HCT116 (cell line): ENCODE data around the gene NKX6-2. TPM values are rescaled to one million over a fixed set of nuclear protein-coding genes. Genes with fewer than 3 reads are reported as not detected.

Experiments
- ATAC-seq: fragments of 200-7000 bp; cut with Tn5 transposase; 2 replicates; pipeline ENCODE4 v1.9.1; 2020; ENCODE audit warnings: mild to moderate bottlenecking, moderate library complexity
- BruUV-seq: library from RNA; stranded (reverse); fragments of 400-500 nt; replicated peaks from 2 replicates; lab custom pipeline; 2021; lab: Mats Ljungman, UMichigan
- CTCF ChIA-PET: fragments of 300-600 bp; sonication (Branson Sonifier 250); formaldehyde crosslinking; loops from one replicate; lab custom pipeline; 2021; ENCODE audit warnings: antibody characterized with exemption; lab: Charles Lee
- POLR2A ChIA-PET: fragments of 300-600, 350-600 bp; sonication (Branson Sonifier 250); formaldehyde crosslinking; loops from one replicate; lab custom pipeline; 2021; ENCODE audit warnings: antibody characterized with exemption; lab: Charles Lee
- RAD21 ChIA-PET, 2 experiments: fragments of 300-600 bp; sonication (Branson Sonifier 250); formaldehyde crosslinking; loops; one replicate each; lab custom pipeline; 2023; ENCODE audit warnings: low total read pairs in 2 of 2; ENCODE audit not compliant: uncharacterized antibody in 2 of 2, unreplicated experiment in 2 of 2, low non-redundant PET in 1 of 2; lab: Charles Lee
- DNase-seq: peaks from one replicate; pipeline ENCODE4 v3.0.0-alpha.2; 2010; ENCODE audit warnings: low read depth, low spot score
- H2AFZ ChIP-seq: fragments of 200-600 bp; shearing (Covaris generic), sonication (generic); 2 replicates; pipeline ENCODE4 v1.6.1; 2017; ENCODE audit warnings: low read depth, mixed run types, mixed read lengths, antibody characterized with exemption, low read length; ENCODE audit not compliant: poor library complexity, severe bottlenecking
- H3K27ac ChIP-seq: 2 replicates; pipeline ENCODE4 v1.5.1; 2012; ENCODE audit warnings: low read depth, low read length
- H3K27me3 ChIP-seq: fragments of 200-600 bp; sonication (generic); 2 replicates; pipeline ENCODE4 v1.6.1; 2016; ENCODE audit warnings: mixed run types, low read length, mixed read lengths; ENCODE audit not compliant: insufficient read depth
- H3K36me3 ChIP-seq, 2 experiments: fragments of 200-500 bp in 1 of 2; fragments of 200-600 bp in 1 of 2; sonication (Bioruptor generic) in 1 of 2; sonication (generic) in 1 of 2; 2 replicates each; pipeline versions ENCODE4 v1.5.1 to v1.6.1; 2014 to 2016; ENCODE audit warnings: low read length in 2 of 2, inconsistent platforms in 1 of 2, mixed read lengths in 1 of 2, mixed run types in 1 of 2; ENCODE audit not compliant: insufficient read depth in 2 of 2, control insufficient read depth in 1 of 2
- H3K4me1 ChIP-seq, 2 experiments: fragments of 200-600 bp in 1 of 2; sonication (generic) in 1 of 2; 2 replicates each; pipeline versions ENCODE4 v1.5.1 to v1.6.1; 2012 to 2017; ENCODE audit warnings: low read length in 2 of 2, inconsistent platforms in 1 of 2, mild to moderate bottlenecking in 1 of 2, mixed read lengths in 1 of 2, mixed run types in 1 of 2, moderate library complexity in 1 of 2; ENCODE audit not compliant: insufficient read depth in 2 of 2, control insufficient read depth in 1 of 2
- H3K4me2 ChIP-seq: fragments of 200-600 bp; sonication (generic); 2 replicates; pipeline ENCODE4 v1.6.1; 2017; ENCODE audit warnings: mixed run types, low read length, mixed read lengths
- H3K4me3 ChIP-seq, 2 experiments: fragments of 200-600 bp in 1 of 2; sonication (generic) in 1 of 2; replicated peaks in 1 of 2; 2 replicates each; pipeline ENCODE4 v1.5.1; 2011 to 2016; ENCODE audit warnings: low read length in 2 of 2, control low read depth in 1 of 2, low read depth in 1 of 2, mild to moderate bottlenecking in 1 of 2, mixed read lengths in 1 of 2, mixed run types in 1 of 2
- H3K79me2 ChIP-seq: fragments of 200-600 bp; sonication (generic); 2 replicates; pipeline ENCODE4 v1.6.1; 2017; ENCODE audit warnings: mild to moderate bottlenecking, mixed run types, low read length, moderate library complexity, mixed read lengths; ENCODE audit not compliant: insufficient read depth
- H3K9ac ChIP-seq: fragments of 200-600 bp; sonication (generic); 2 replicates; pipeline ENCODE4 v1.6.1; 2016; ENCODE audit warnings: low read length, mixed read lengths
- H3K9me2 ChIP-seq: fragments of 200-600 bp; sonication (generic), shearing (Covaris generic); 2 replicates; pipeline ENCODE4 v1.6.1; 2017; ENCODE audit warnings: mixed run types, mild to moderate bottlenecking, moderate library complexity; ENCODE audit not compliant: insufficient read depth
- H3K9me3 ChIP-seq, 2 experiments: fragments of 200-500 bp in 1 of 2; fragments of 200-600 bp in 1 of 2; sonication (Bioruptor generic) in 1 of 2; sonication (generic) in 1 of 2; 2 replicates each; pipeline ENCODE4 v1.6.1; 2014 to 2017; ENCODE audit warnings: low read length in 2 of 2, mixed read lengths in 2 of 2, inconsistent platforms in 1 of 2, low read depth in 1 of 2, mild to moderate bottlenecking in 1 of 2, mixed run types in 1 of 2, moderate library complexity in 1 of 2; ENCODE audit not compliant: control insufficient read depth in 1 of 2, insufficient read depth in 1 of 2
- H4K20me1 ChIP-seq: fragments of 200-600 bp; sonication (generic), shearing (Covaris generic); 2 replicates; pipeline ENCODE4 v1.6.1; 2017; ENCODE audit warnings: mixed run types, mild to moderate bottlenecking, moderate library complexity; ENCODE audit not compliant: insufficient read depth
- MAX ChIP-seq: IDR thresholded peaks from 2 replicates; pipeline ENCODE4 v1.6.1; 2012
- REST ChIP-seq: IDR thresholded peaks from 2 replicates; pipeline ENCODE4 v1.6.1; 2012; ENCODE audit warnings: low read depth
- SRF ChIP-seq: IDR thresholded peaks from 2 replicates; pipeline ENCODE4 v1.6.1; 2012; ENCODE audit warnings: low read depth
- TCF7L2 ChIP-seq: IDR thresholded peaks from 2 replicates; pipeline ENCODE4 v1.7.0; 2011; ENCODE audit warnings: borderline replicate concordance, inconsistent platforms; ENCODE audit not compliant: insufficient read depth, insufficient read length; ENCODE audit errors: extremely low read depth
- ZBTB33 ChIP-seq: IDR thresholded peaks from 2 replicates; pipeline ENCODE4 v1.6.1; 2011; ENCODE audit warnings: mild to moderate bottlenecking, low read length, moderate library complexity; ENCODE audit not compliant: insufficient replicate concordance; ENCODE audit errors: extremely low read depth
- intact Hi-C: fragments of 100-400 bp; cut with micrococcal nuclease; formaldehyde crosslinking; loops from 2 replicates; pipeline ENCODE4 v1.10.0; 2022
- total RNA-seq: library from RNA; stranded (reverse); gene quantifications from one replicate; pipeline ENCODE4 v1.2.1, GENCODE V29; 2021; ENCODE audit not compliant: unreplicated experiment

Gene NKX6-2
- total RNA-seq, 1 experiment from 2014 or later, result not detected

GRCh38 chr10:132834311-132834761 is 48.4 kb upstream of the NKX6-2 start:
- RAD21 ChIA-PET, result no interaction called here
- ATAC-seq, result no peak
- Histone ChIP-seq H3K9ac (no peak overlapping the region), H3K4me1 (no peaks in the 10 kb centered on the region), H3K36me3 (no peaks in the 10 kb centered on the region), H3K27ac (no peak overlapping the region), H3K9me3 (no peaks in the 10 kb centered on the region), H3K27me3 (peaks cover 13% of the 10 kb centered on the region), H3K4me3 (no peak overlapping the region), H3K79me2 (no peaks in the 10 kb centered on the region), H2AFZ (no peak overlapping the region), H3K4me2 (no peak overlapping the region), H4K20me1 (no peaks in the 10 kb centered on the region), H3K9me2 (no peaks in the 10 kb centered on the region)
- no peak for TF ChIP-seq TCF7L2
- no peak for TF ChIP-seq REST
- no peak for TF ChIP-seq MAX
- TF ChIP-seq ZBTB33, result no peak
- no peak for TF ChIP-seq SRF
- CTCF ChIA-PET, result no interaction called here
- POLR2A ChIA-PET, result no interaction called here
- intact Hi-C loops, result no loop called here
- BruUV-seq, result no TSS peak
- no peak for DNase-seq
